Measurements from ENCODE around the gene EDC4.
A peak's percentile ranks its signal among the peaks of the same experiment; 100 is the strongest.

EDC4 gene

GRCh38 chr16:67885976-67886375 lies 13.1 kb downstream of the EDC4 start:
- Mint-ChIP-seq H3K4me3 (no peak overlapping the region), H3K27me3 (ENCODE audit: low read depth) (no peaks in the 10 kb centered on the region), H3K36me3 (ENCODE audit: low read depth) (peaks cover 17% of the 10 kb centered on the region), H3K27ac (no peak overlapping the region), H3K4me1 (peaks cover 30% of the 10 kb centered on the region), H3K9me3 (no peaks in the 10 kb centered on the region)
- no peak for TF ChIP-seq CTCF (IDR thresholded peaks at IDR 0.05; ENCODE audit: unreplicated experiment in 3 of 3)

GRCh38 chr16:67886387-67886786 lies 13.5 kb downstream of the EDC4 start:
- no peak for TF ChIP-seq CTCF (IDR thresholded peaks at IDR 0.05; ENCODE audit: unreplicated experiment in 3 of 3)
- Mint-ChIP-seq H3K27ac (no peak overlapping the region), H3K4me3 (no peak overlapping the region), H3K9me3 (no peaks in the 10 kb centered on the region), H3K36me3 (ENCODE audit: low read depth) (peaks cover 17% of the 10 kb centered on the region), H3K27me3 (ENCODE audit: low read depth) (no peaks in the 10 kb centered on the region), H3K4me1 (peaks cover 27% of the 10 kb centered on the region)

- Mint-ChIP-seq H3K27ac (no peak overlapping the region), H3K4me3 (no peak overlapping the region), H3K4me1 (peaks cover 18% of the 10 kb centered on the region), H3K36me3 (ENCODE audit: low read depth) (peaks cover 7% of the 10 kb centered on the region), H3K9me3 (no peaks in the 10 kb centered on the region), H3K27me3 (ENCODE audit: low read depth) (no peaks in the 10 kb centered on the region)
- no peak for TF ChIP-seq CTCF (IDR thresholded peaks at IDR 0.05; ENCODE audit: unreplicated experiment in 3 of 3)
Measured at GRCh38 chr16:67888331-67888730, 15.5 kb downstream of the EDC4 start.

- peaks cover 28% of the 10 kb centered on the region for H3K4me1 Mint-ChIP-seq
- no peak for TF ChIP-seq CTCF (IDR thresholded peaks at IDR 0.05; ENCODE audit: unreplicated experiment in 3 of 3)
- H3K9me3 Mint-ChIP-seq: no peaks in the 10 kb centered on the region
- no peaks in the 10 kb centered on the region for H3K27me3 Mint-ChIP-seq (ENCODE audit: low read depth)
- peak overlapping the region; percentile 85 to 98 (median 87) for H3K4me3 Mint-ChIP-seq
- peak overlapping the region; percentile 77 to 87 (median 80) for H3K27ac Mint-ChIP-seq
- H3K36me3 Mint-ChIP-seq (ENCODE audit: low read depth): no peaks in the 10 kb centered on the region
Measured at GRCh38 chr16:67892375-67892774, 19.5 kb downstream of the EDC4 start.

GRCh38 chr16:67892899-67893742 lies 20.3 kb downstream of the EDC4 start, which contains the start of gene PSKH1:
TSS of gene PSKH1 (plus strand) at chr16:67893254. CDS start at chr16:67908750, 15,496 bp downstream.
- Mint-ChIP-seq H3K36me3 (ENCODE audit: low read depth) (no peaks in the 10 kb centered on the region), H3K27ac (peak within 1 kb of the TSS; percentile 77 to 98 (median 87)), H3K9me3 (no peaks in the 10 kb centered on the region), H3K27me3 (ENCODE audit: low read depth) (no peaks in the 10 kb centered on the region), H3K4me3 (peak within 1 kb of the TSS; percentile 97 to 98 (median 98)), H3K4me1 (peaks cover 28% of the 10 kb centered on the region)
- TF ChIP-seq CTCF (IDR thresholded peaks at IDR 0.05; ENCODE audit: unreplicated experiment in 3 of 3): no peak

Data from nephron (organoid).